ENCODE measurements around the gene TXN2.
A peak's percentile ranks its signal among the peaks of the same experiment; 100 is the strongest.
"Not testable (repeated sequence)": the region's sequence is repeated elsewhere in the genome, so short reads cannot be mapped to it uniquely, and the experiment has no call there.

TXN2 gene

DNA sequence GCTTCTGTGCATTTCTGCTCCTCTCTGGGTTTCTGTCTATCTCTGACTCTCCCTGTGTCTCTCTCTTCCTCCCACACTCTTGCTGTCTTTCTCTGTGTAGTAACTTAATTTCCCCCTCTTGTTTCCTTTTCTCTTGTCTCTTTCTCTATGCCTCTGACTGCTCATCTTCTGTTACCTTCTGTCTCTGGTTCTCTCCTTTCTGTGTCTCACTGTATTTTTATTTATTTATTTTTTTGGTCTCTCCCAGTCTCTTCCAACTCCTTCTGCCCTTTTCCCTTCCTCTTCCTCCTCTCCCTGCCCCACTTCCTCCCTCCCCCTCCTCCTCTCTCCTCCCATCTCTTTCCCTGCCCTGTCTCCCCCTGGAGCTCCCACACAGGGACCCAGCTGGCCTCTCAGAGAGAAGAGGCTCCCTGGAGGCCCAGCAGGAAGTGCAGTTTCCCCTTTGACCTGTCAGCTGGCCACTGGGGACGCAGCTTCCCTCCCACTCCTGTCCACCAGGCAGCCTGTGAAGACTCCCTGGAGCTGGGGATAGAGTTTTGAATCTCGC lies 55.4 kb downstream of the TXN2 start:
- no peak for DNase-seq

DNA sequence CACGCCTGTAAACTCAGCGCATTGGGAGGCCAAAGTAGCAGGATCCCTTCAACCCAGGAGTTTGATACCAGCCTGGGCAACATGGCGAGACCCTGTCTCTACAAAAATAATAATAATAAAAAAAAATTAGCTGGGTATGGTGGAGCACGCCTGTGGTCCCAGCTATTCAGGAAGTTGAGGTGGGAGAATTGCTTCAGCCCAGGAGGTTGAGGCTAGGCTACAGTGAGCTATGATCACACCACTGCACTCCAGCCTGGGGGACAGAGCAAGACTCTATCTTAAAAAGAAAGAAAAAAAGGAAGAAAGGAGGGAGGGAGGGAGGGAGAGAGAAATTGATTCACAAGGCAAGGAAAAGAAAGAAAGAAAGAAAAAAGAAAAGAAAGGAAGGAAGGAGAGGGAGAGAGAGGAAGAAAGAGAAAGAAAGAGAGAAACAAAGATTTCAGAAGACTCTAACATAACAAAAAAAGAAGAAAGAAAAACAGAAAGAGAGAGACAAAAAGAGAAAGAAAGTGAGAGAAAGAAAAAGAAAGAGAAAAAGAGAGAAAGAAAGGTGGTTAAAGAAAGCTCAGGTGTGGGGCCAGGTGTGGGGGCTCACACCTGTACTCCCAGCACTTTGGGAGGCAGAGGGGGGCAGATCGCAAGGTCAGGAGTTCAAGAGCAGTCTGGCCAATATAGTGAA lies 56.4 kb downstream of the TXN2 start:
- no peak for DNase-seq

- not testable (repeated sequence) for DNase-seq
Observed at GRCh38 chr22:36424466-36424865, 57.0 kb downstream of the TXN2 start.

DNA sequence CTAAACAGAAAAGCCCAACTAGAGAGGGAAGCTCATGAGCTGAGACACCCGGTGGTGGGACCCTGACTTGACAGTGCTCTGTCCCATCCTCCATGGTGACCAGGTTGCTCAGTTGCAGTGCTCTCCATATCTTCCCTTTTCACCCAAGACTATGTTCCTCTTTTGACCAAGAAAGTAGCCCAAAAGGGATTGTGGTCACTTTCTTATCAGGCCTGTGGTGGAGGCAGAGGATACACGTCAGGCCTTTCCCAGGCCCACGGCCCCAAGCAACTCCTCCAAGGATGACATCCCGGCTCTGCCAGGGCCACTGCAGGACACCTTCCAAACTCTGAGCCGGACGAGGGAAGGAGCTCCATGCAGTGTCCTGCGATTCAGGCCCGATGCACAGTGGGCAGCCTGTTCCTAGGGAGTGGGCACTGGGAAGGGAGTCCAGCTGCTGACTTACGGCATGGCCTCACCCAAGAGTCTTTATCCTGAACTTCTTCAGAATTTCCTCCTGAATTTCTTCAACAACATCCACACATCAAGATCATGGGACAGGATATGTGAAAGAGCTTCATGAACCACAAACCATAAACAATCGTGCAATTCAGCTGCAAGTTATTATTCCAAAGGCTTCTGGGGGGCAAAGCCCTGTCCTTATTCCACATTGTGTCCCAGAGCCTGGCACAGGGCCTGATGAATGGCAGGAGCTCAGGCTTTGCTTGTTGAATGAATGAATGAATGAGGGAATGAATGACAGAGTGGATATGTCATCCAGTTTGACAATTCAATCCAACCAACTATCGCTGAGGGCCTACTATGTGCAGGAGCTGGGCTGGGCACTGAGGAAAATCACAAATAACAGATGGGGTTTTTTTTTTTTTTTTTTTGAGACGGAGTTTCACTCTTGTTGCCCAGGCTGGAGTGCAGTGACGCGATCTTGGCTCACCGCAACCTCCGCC lies 57.7 kb downstream of the TXN2 start:
- DNase-seq, result peak; percentile 55

DNA sequence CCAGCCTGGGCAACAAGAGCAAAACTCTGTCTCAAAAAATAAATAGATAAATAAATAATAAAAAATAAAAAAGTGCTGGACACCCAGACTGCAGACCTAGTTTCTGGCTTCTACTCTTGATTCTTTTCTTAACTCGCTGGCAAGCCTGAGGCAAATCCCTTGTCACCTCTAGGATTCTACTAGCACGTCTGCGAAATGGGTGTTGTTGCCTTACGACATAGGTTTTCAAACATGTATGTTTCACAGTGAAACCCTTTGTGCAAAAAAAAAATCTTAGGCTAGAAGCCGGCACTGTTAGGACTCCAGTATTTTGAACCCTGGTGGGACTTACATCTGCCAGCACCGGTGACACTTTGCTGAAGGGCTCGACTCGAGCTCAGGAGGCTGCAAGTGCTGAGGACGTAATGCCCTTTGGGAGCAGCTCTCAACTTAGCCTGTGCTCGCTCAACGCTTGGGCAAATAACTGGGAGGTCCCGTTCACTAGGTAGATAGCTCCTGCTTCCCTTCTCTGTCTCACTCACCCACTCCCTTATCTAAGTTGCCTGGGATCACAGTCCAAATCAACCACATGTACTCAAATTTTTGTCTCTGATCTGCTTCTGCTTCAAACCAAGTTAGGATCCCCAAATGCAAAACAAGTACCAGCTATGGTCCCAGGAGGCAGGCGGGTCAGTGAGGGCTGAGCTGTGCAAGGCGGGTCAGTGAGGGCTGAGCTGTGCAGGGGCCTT lies 59.0 kb downstream of the TXN2 start:
- no peak for DNase-seq

- DNase-seq, result no peak
Observed at GRCh38 chr22:36419912-36420882, 61.2 kb downstream of the TXN2 start.

GRCh38 chr22:36419177-36419911 lies 62.1 kb downstream of the TXN2 start:
- peak; percentile 35 for DNase-seq

GRCh38 chr22:36417281-36417686 lies 64.2 kb downstream of the TXN2 start:
- peak; percentile 58 for DNase-seq

All from fibroblast of upper back skin (primary cell).